ENCODE data around the gene IMPDH1.

The IMPDH1 gene

GRCh38 chr7:128434413-128435326 lies 24.9 kb upstream of the IMPDH1 start:
- DNase-seq (ENCODE audit: low read depth in 2 of 2) = no peak

GRCh38 chr7:128431754-128432153 lies 22.0 kb upstream of the IMPDH1 start:
- DNase-seq (ENCODE audit: low read depth in 2 of 2) = no peak

- DNase-seq (ENCODE audit: low read depth in 2 of 2) = no peak
These were observed 21.4 kb upstream of the IMPDH1 start for GRCh38 chr7:128431221-128431620.

- DNase-seq (ENCODE audit: low read depth in 2 of 2) = no peak
These were observed 20.4 kb upstream of the IMPDH1 start for GRCh38 chr7:128430207-128430606.

GRCh38 chr7:128427289-128427891 lies 17.6 kb upstream of the IMPDH1 start:
- DNase-seq (ENCODE audit: low read depth in 2 of 2) = no peak

- peak; percentile 45 to 83 for DNase-seq (ENCODE audit: low read depth in 2 of 2)
These were observed 16.1 kb upstream of the IMPDH1 start for GRCh38 chr7:128425850-128426249.

GRCh38 chr7:128424686-128425275 lies 15.0 kb upstream of the IMPDH1 start:
- DNase-seq (ENCODE audit: low read depth in 2 of 2) = no peak

GRCh38 chr7:128422842-128423241 lies 13.1 kb upstream of the IMPDH1 start:
- DNase-seq (ENCODE audit: low read depth in 2 of 2) = no peak

- DNase-seq (ENCODE audit: low read depth in 2 of 2) = no peak
These were observed 12.3 kb upstream of the IMPDH1 start for GRCh38 chr7:128422037-128422436.

- no peak for DNase-seq (ENCODE audit: low read depth in 2 of 2)
These were observed 11.6 kb upstream of the IMPDH1 start for GRCh38 chr7:128421384-128421783.

GRCh38 chr7:128420773-128421172 lies 11.0 kb upstream of the IMPDH1 start:
- no peak for DNase-seq (ENCODE audit: low read depth in 2 of 2)

- DNase-seq (ENCODE audit: low read depth in 2 of 2) = no peak
These were observed 9.5 kb upstream of the IMPDH1 start for GRCh38 chr7:128419257-128419656.

- no peak for DNase-seq (ENCODE audit: low read depth in 2 of 2)
These were observed 7.3 kb upstream of the IMPDH1 start for GRCh38 chr7:128417071-128417470.

GRCh38 chr7:128415217-128415785 lies 5.5 kb upstream of the IMPDH1 start:
- DNase-seq (ENCODE audit: low read depth in 2 of 2) = no peak

GRCh38 chr7:128410451-128410753 lies 620 bp upstream of the IMPDH1 start:
- DNase-seq (ENCODE audit: low read depth in 2 of 2) = no peak

GRCh38 chr7:128408709-128409595 lies 830 bp downstream of the IMPDH1 start:
- no peak for DNase-seq (ENCODE audit: low read depth in 2 of 2)

- DNase-seq (ENCODE audit: low read depth in 2 of 2) = no peak
These were observed 1.8 kb downstream of the IMPDH1 start for GRCh38 chr7:128407751-128408708.

- no peak for DNase-seq (ENCODE audit: low read depth in 2 of 2)
These were observed 2.6 kb downstream of the IMPDH1 start for GRCh38 chr7:128407233-128407589.

- no peak for DNase-seq (ENCODE audit: low read depth in 2 of 2)
These were observed 3.2 kb downstream of the IMPDH1 start for GRCh38 chr7:128406314-128407232.
